GM23248 (cell line): ENCODE measurements around the gene GSE1. TPM values are rescaled to one million over a fixed set of nuclear protein-coding genes. Genes with fewer than 3 reads are reported as not detected.

Source experiments
- DNase-seq: peaks from one replicate; pipeline ENCODE4 v3.0.0-alpha.2; 2015
- H2AFZ ChIP-seq: fragments of 200-600 bp; sonication (generic); 2 replicates; pipeline ENCODE4 v1.6.1; 2016; ENCODE audit warnings: antibody characterized with exemption
- H3F3A ChIP-seq: fragments of 200-600 bp; sonication (generic); 2 replicates; pipeline ENCODE4 v1.6.1; 2016; ENCODE audit warnings: mild to moderate bottlenecking, antibody characterized with exemption, mixed run types; ENCODE audit not compliant: insufficient read depth
- H3K27ac ChIP-seq: fragments of 200-600 bp; sonication (generic); 2 replicates; pipeline ENCODE4 v1.5.1; 2016; ENCODE audit warnings: mild to moderate bottlenecking
- H3K27me3 ChIP-seq: fragments of 200-600 bp; sonication (generic); replicated peaks from 2 replicates; pipeline ENCODE4 v1.6.1; 2016; ENCODE audit warnings: mild to moderate bottlenecking; ENCODE audit not compliant: insufficient read depth
- H3K36me3 ChIP-seq: fragments of 200-600 bp; sonication (generic); 2 replicates; pipeline ENCODE4 v1.6.1; 2016; ENCODE audit warnings: low read depth, mild to moderate bottlenecking
- H3K4me1 ChIP-seq: fragments of 200-600 bp; sonication (generic); 2 replicates; pipeline ENCODE4 v1.6.1; 2016; ENCODE audit warnings: mild to moderate bottlenecking; ENCODE audit not compliant: insufficient read depth
- H3K4me2 ChIP-seq: fragments of 200-600 bp; sonication (generic); one replicate; pipeline ENCODE4 v1.6.1; 2016; ENCODE audit warnings: mild to moderate bottlenecking; ENCODE audit not compliant: unreplicated experiment
- H3K4me3 ChIP-seq: fragments of 200-600 bp; sonication (generic); 2 replicates; pipeline ENCODE4 v1.5.1; 2016; ENCODE audit warnings: mild to moderate bottlenecking
- H3K79me2 ChIP-seq: fragments of 200-600 bp; sonication (generic); 2 replicates; pipeline ENCODE4 v1.6.1; 2016; ENCODE audit warnings: mild to moderate bottlenecking; ENCODE audit not compliant: insufficient read depth
- H3K9ac ChIP-seq: fragments of 200-600 bp; sonication (generic); 2 replicates; pipeline ENCODE4 v1.6.1; 2016; ENCODE audit warnings: mild to moderate bottlenecking
- H3K9me2 ChIP-seq: fragments of 200-600 bp; sonication (generic); 2 replicates; pipeline ENCODE4 v1.6.1; 2016; ENCODE audit warnings: mixed run types, mild to moderate bottlenecking, moderate library complexity; ENCODE audit not compliant: insufficient read depth
- H3K9me3 ChIP-seq: fragments of 200-600 bp; sonication (generic); one replicate; pipeline ENCODE4 v1.6.1; 2017; ENCODE audit warnings: low read depth
- H4K20me1 ChIP-seq: fragments of 200-600 bp; sonication (generic); 2 replicates; pipeline ENCODE4 v1.6.0; 2016; ENCODE audit not compliant: insufficient read depth
- EZH2 ChIP-seq: fragments of 200-600 bp; sonication (generic); IDR thresholded peaks from 2 replicates; pipeline ENCODE4 v1.6.1; 2018; ENCODE audit warnings: antibody characterized with exemption, mild to moderate bottlenecking; ENCODE audit not compliant: insufficient read depth, poor library complexity, severe bottlenecking
- EZH2phosphoT487 ChIP-seq: fragments of 200-600 bp; sonication (generic); IDR thresholded peaks from 2 replicates; pipeline ENCODE4 v1.6.1; 2018; ENCODE audit warnings: antibody characterized with exemption, moderate library complexity, mild to moderate bottlenecking, low read depth; ENCODE audit not compliant: insufficient read depth
- WGBS, 2 experiments: methylation state at CpG; one replicate each; pipeline ENCODE4 v1.1.6; 2015 to 2017; ENCODE audit warnings: low lambda C conversion rate in 2 of 2, low coverage in 1 of 2; ENCODE audit errors: missing lambda C conversion rate in 2 of 2; 5-methylcytosine and 5-hydroxymethylcytosine counted together
- in situ Hi-C: fragments of 300-500 bp; cut with MboI; formaldehyde crosslinking; loops from 2 replicates; pipeline ENCODE4 v1.15.0; 2020
- polyA plus RNA-seq: library from polyadenylated mRNA; unstranded; fragments of >200 nt; fragmentation: Nextera tagmentation; extraction: Ambion mirVana; gene quantifications from 2 replicates; pipeline ENCODE4 v1.2.1, GENCODE V29; 2016
- total RNA-seq: library from RNA; depleted of rRNA; stranded (reverse); fragments of >200 nt; shearing (Covaris generic); gene quantifications from 2 replicates; pipeline ENCODE4 v1.2.3, GENCODE V29; 2014

GSE1 gene
- total and polyA plus RNA-seq, 2 experiments from 2014 or later: 11.6 to 35.1 TPM

GRCh38 chr16:85682516-85682915 lies 69.4 kb downstream of the GSE1 start:
- H3K9ac ChIP-seq: no peak overlapping the region
- no peak for TF ChIP-seq EZH2phosphoT487
- no peak for TF ChIP-seq EZH2
- no peaks in the 10 kb centered on the region for H3K36me3 ChIP-seq
- no peaks in the 10 kb centered on the region for H3K9me2 ChIP-seq
- peaks cover 9% of the 10 kb centered on the region; the same call in 1 of the 2 replicates for H3F3A ChIP-seq
- H3K4me2 ChIP-seq: no peak overlapping the region
- H3K9me3 ChIP-seq: no peaks in the 10 kb centered on the region
- in situ Hi-C loops: no loop called here
- no peaks in the 10 kb centered on the region for H3K79me2 ChIP-seq
- no peaks in the 10 kb centered on the region for H3K27me3 ChIP-seq
- WGBS, 2 experiments: 61 to 62% methylated on average over 7 to 9 of the region's 9 CpGs
- H3K4me1 ChIP-seq: no peaks in the 10 kb centered on the region
- DNase-seq: no peak
- no peaks in the 10 kb centered on the region for H4K20me1 ChIP-seq
- H2AFZ ChIP-seq: no peak overlapping the region
- H3K4me3 ChIP-seq: no peak overlapping the region
- H3K27ac ChIP-seq: no peak overlapping the region

GRCh38 chr16:85683363-85683762 lies 70.2 kb downstream of the GSE1 start:
- Histone ChIP-seq H3K4me2 (no peak overlapping the region), H2AFZ (no peak overlapping the region), H4K20me1 (no peaks in the 10 kb centered on the region), H3K79me2 (no peaks in the 10 kb centered on the region), H3K4me1 (no peaks in the 10 kb centered on the region), H3K4me3 (no peak overlapping the region), H3K36me3 (no peaks in the 10 kb centered on the region), H3K9ac (no peak overlapping the region), H3K9me2 (no peaks in the 10 kb centered on the region), H3K27ac (no peak overlapping the region), H3K27me3 (no peaks in the 10 kb centered on the region), H3F3A (peaks cover 9% of the 10 kb centered on the region; the same call in 1 of the 2 replicates), H3K9me3 (no peaks in the 10 kb centered on the region)
- in situ Hi-C loops: no loop called here
- TF ChIP-seq EZH2phosphoT487 (no peak), EZH2 (no peak)
- DNase-seq: no peak

GRCh38 chr16:85685251-85685650 lies 72.1 kb downstream of the GSE1 start:
- peaks cover 4% of the 10 kb centered on the region; the same call in 1 of the 2 replicates for H3K27me3 ChIP-seq
- WGBS, 2 experiments: 100% methylated on average over 2 of the region's 2 CpGs
- H3K9ac ChIP-seq: no peak overlapping the region
- TF ChIP-seq EZH2: no peak
- TF ChIP-seq EZH2phosphoT487: no peak
- no peak for DNase-seq
- H3K36me3 ChIP-seq: no peaks in the 10 kb centered on the region
- H3K4me1 ChIP-seq: no peaks in the 10 kb centered on the region
- no peak overlapping the region for H3K4me3 ChIP-seq
- H3K27ac ChIP-seq: no peak overlapping the region
- no peak overlapping the region for H2AFZ ChIP-seq
- H3K4me2 ChIP-seq: no peak overlapping the region
- in situ Hi-C loops: no loop called here
- no peaks in the 10 kb centered on the region for H3K9me2 ChIP-seq
- H3K79me2 ChIP-seq: no peaks in the 10 kb centered on the region
- no peaks in the 10 kb centered on the region for H4K20me1 ChIP-seq
- no peaks in the 10 kb centered on the region for H3K9me3 ChIP-seq
- H3F3A ChIP-seq: peaks cover 9% of the 10 kb centered on the region; the same call in 1 of the 2 replicates

GRCh38 chr16:85686912-85687591 lies 73.9 kb downstream of the GSE1 start:
- in situ Hi-C loops: no loop called here
- no peak overlapping the region for H3K4me2 ChIP-seq
- H3K9ac ChIP-seq: no peak overlapping the region
- TF ChIP-seq EZH2phosphoT487: no peak
- TF ChIP-seq EZH2: no peak
- no peaks in the 10 kb centered on the region for H3K9me2 ChIP-seq
- peaks cover 11% of the 10 kb centered on the region; the same call in 1 of the 2 replicates for H3K27me3 ChIP-seq
- no peaks in the 10 kb centered on the region for H3K79me2 ChIP-seq
- 0 out of 2 replicates have a peak, but pooled peaks cover under 1% of the 10 kb centered on the region for H3F3A ChIP-seq
- DNase-seq: no peak
- WGBS, 2 experiments: 80 to 83% methylated on average over 13 to 15 of the region's 15 CpGs
- H3K9me3 ChIP-seq: no peaks in the 10 kb centered on the region
- no peaks in the 10 kb centered on the region for H3K4me1 ChIP-seq
- H3K4me3 ChIP-seq: no peak overlapping the region
- no peak overlapping the region for H2AFZ ChIP-seq
- no peaks in the 10 kb centered on the region for H3K36me3 ChIP-seq
- H4K20me1 ChIP-seq: no peaks in the 10 kb centered on the region
- H3K27ac ChIP-seq: no peak overlapping the region
